Measurements from ENCODE around the gene ATP6V1A.
"Not testable (repeated sequence)": the region's sequence is repeated elsewhere in the genome, so short reads cannot be mapped to it uniquely, and the experiment has no call there.

The ATP6V1A gene

DNA sequence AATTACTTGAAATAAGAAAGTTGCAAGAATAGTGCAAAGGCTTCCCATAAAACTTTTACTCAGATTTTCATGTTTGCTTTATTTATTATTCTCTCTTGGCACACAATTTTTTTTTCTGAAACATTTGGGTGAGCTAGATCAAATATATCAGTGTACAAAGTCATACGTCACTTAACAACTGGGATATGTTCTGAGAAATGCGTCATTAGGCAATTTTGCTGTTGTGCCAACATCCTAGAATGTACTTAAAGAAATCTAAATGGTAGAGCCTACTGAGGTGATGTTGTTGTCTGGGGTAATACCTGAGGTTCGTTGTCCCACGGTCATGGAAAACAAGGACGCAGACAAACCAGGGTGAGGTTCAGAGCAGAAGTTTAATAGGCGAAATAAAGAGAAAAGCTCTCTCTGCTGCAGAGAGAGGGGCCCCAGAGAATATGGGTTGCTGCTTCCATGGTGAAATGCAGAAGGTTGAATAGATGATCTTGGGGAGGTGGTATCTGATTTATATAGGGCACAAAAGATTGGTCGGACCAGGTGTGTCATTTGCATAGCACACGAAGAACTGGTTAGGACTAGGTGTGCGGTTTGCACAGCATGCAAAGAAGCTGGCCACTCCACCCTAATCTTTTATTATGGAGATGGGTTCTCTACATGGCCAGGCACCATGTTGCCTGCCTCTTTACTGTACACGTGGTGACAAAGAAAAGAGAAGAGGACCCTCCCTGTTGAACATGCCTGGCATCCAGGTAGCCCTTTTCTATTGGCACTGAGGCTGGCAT, 82.9 kb downstream of the ATP6V1A start:
- no peak for DNase-seq

- DNase-seq = no peak
Observed at GRCh38 chr3:113831103-113831355, 84.2 kb downstream of the ATP6V1A start.

DNA sequence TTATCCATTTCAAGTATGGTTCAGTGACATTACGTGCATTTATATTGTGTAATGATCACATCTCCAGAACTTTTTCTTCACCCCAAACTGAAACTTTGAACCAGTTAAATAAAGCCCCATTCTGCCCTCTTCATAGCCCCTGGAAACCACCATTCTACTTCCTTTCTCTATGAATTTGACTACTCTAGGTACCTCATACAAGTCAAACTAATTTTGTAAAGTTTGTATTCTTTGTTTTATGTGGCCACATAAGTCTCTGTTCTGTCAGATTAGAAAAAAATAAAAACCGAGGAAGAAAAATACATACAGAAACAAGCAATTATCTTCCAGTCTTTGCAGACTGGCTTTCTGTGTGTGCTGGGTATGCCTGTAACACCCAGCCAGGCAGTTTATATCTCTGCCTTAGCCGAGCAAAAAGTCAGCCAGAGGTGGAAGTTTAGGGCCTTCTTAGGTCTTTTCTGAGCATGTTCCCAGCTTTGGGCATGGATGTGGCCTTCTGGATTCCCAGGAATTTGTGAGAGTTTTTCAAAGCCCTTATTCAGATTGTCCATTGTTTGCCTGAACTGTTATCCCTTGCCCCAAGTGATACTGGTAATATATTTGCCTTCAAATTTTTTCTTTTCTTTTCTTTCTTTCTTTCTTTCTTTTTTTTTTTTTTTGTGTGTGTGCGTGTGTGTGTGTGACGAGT, 85.8 kb downstream of the ATP6V1A start:
- no peak for DNase-seq

DNA sequence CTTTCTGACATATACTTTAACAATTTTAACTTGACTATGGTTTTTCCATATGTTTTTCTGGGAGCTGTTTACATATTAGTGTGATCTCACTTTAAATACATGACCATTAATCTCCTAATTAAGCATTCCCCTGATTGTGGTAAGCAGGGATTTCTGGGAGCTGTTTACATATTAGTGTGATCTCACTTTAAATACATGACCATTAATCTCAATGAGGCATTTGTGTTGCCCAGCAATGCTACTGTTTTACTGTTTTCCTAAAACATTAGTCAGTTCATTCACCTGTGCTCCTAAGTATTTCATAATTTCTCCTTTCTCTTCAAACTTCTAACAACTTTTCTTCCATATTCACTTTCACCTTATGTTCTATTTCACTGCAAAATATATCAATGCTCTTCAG, 88.1 kb downstream of the ATP6V1A start:
- DNase-seq = no peak

DNA sequence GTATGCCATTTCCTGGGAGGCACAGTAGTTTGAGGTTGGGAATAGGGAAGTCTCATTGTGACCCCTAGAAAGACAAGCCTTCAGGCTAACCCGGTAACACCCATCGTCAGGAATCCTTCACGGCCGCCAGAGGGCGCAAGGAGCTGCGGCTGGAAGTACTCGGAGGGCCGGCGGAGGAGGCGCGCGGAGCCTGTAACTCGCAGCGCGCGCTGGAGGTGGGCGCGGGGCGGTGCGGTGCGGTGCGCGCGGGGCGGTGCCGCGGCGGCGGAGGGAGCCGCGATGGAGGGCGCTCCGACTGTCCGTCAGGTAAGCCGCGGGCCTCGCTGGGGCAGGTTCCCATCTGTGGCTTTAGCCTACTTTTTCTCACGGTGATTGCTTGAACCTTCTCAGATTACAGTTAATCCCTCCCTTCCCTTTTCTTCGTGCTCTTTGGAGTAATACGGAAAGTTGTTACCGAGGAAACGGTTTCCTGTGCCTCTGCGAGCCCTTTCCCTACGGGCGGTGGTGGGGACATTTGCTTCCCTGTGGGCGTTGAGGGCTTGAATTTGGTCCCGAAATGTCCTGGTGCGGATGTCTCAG, 91.9 kb downstream of the ATP6V1A start, which contains the start of gene GRAMD1C:
Gene GRAMD1C, plus strand, starts transcription at position 158 of the 579 bp plus-strand sequence. Its CDS starts 122 bp downstream, at position 280.
- peak; percentile 76 to 79 for DNase-seq

- no peak for DNase-seq
Observed at GRCh38 chr3:113839551-113839950, 92.7 kb downstream of the ATP6V1A start.

GRCh38 chr3:113844622-113845222, 97.9 kb downstream of the ATP6V1A start:
- no peak for DNase-seq

DNA sequence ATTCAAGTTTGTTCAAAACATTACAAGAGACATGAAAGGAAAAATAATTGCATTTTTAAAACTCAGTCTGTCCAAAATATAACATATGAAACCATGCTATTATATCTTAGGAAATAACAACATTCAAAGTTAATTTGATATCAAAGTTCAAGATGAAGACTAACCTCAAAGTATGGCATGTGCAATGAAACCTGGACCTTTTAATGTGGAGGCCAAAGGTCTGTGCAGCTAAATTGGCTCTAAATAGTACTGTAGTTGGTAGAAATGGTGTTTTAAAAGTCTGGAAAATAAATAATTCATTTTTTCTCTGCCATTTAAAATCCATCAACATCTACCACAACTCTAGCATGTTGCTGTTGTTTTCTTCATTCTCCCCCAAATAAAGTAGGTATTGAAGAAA, 100.4 kb downstream of the ATP6V1A start:
- DNase-seq = no peak

- DNase-seq = no peak
Observed at GRCh38 chr3:113847664-113848461, 101.0 kb downstream of the ATP6V1A start.

DNA sequence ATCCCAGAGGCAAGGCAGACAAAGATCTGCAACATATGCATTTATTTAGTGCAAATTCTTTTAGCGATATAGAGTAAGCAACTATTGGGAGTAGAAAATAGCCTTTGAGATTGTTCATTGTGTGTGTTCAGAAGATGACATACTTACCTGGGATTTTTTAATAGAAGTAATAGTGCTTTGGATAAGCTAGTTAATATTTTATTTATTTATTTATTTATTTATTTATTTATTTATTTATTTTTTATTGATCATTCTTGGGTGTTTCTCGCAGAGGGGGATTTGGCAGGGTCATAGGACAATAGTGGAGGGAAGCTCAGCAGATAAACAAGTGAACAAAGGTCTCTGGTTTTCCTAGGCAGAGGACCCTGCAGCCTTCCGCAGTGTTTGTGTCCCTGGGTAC, 102.2 kb downstream of the ATP6V1A start:
- DNase-seq = not testable (repeated sequence)

GRCh38 chr3:113849841-113850240, 103.0 kb downstream of the ATP6V1A start:
- DNase-seq = not testable (repeated sequence)

GRCh38 chr3:113850391-113850790, 103.6 kb downstream of the ATP6V1A start:
- not testable (repeated sequence) for DNase-seq

GRCh38 chr3:113852506-113852905, 105.7 kb downstream of the ATP6V1A start:
- no peak for DNase-seq

Measured in activated CD4-positive, alpha-beta T cell treated with anti-CD3 and anti-CD28 coated beads, Interleukin-2, amount 50 U/mL, for 4 hours (primary cell).